ENCODE data around the gene SMIM45.

- no peak for TF ChIP-seq CTCF (IDR thresholded peaks at IDR 0.05)
- TF ChIP-seq POLR2A (IDR thresholded peaks at IDR 0.05): no peak
- no peak for TF ChIP-seq POLR2AphosphoS5 (IDR thresholded peaks at IDR 0.05)
Observed at GRCh38 chr22:41917903-41918791, 33.8 kb upstream of the SMIM45 start.

All from prostate gland (tissue), 2 donors.